Muscle layer of duodenum (tissue), 2 donors: Measurements from ENCODE around the gene SLC6A8.
A peak's percentile ranks its signal among the peaks of the same experiment; 100 is the strongest.

ENCODE experiments used
- H3K27ac ChIP-seq: one replicate; pipeline ENCODE4 v1.7.0; 2013; ENCODE audit warnings: mild to moderate bottlenecking, low read length
- H3K27me3 ChIP-seq: one replicate; pipeline ENCODE4 v1.7.0; 2013; ENCODE audit warnings: low read depth, mild to moderate bottlenecking, control low read depth, low read length
- H3K36me3 ChIP-seq, 2 donors: one replicate each; pipeline ENCODE4 v1.7.0; 2013; ENCODE audit warnings: low read length in 2 of 2, control low read depth in 1 of 2, mild to moderate bottlenecking in 1 of 2; ENCODE audit not compliant: insufficient read depth in 2 of 2, control insufficient read depth in 1 of 2
- H3K4me1 ChIP-seq, 2 donors: one replicate each; pipeline ENCODE4 v1.7.0; 2013; ENCODE audit warnings: low read length in 2 of 2, mild to moderate bottlenecking in 2 of 2, control low read depth in 1 of 2, moderate library complexity in 1 of 2; ENCODE audit not compliant: insufficient read depth in 2 of 2, control insufficient read depth in 1 of 2
- H3K4me3 ChIP-seq, 2 donors: one replicate each; pipeline ENCODE4 v1.7.0; 2013; ENCODE audit warnings: low read length in 2 of 2, low read depth in 1 of 2, mild to moderate bottlenecking in 1 of 2
- H3K9me3 ChIP-seq, 2 donors: one replicate each; pipeline ENCODE4 v1.7.0; 2013; ENCODE audit warnings: low read length in 2 of 2, control low read depth in 1 of 2, mild to moderate bottlenecking in 1 of 2; ENCODE audit not compliant: control insufficient read depth in 1 of 2
- donor health status: healthy.

The SLC6A8 gene

GRCh38 chrX:153687121-153688039, at the start of gene SLC6A8:
Gene SLC6A8, plus strand, starts transcription at chrX:153687926. Its CDS starts 649 bp downstream, at chrX:153688575.
- Histone ChIP-seq H3K4me3 (peak within 1 kb of the TSS in 1 of 2 donors; percentile 44), H3K9me3 (no peaks in the 10 kb centered on the region), H3K36me3 (no peaks in the 10 kb centered on the region), H3K27me3 (no peaks in the 10 kb centered on the region), H3K4me1 (no peaks in the 10 kb centered on the region), H3K27ac (no peak within 1 kb of the TSS)

DNA sequence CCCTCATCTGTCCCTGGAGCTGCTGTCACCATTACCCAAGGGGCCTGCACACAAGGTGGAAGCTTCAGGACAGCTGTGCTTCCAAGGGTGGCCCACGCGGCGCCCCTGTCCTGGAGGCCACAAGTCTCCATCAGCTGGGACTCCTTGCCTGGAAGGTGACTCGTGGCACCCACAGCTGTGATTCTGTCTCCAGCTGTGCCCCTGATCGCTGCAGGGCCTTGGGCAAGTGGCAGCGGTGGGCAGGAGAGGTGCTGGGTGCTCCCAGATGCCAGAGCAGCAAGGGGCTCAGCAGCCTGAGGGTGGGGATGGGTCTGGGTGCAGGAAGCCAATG, 49.7 kb upstream of the SLC6A8 start:
- H3K4me3 ChIP-seq: no peak overlapping the region
- no peaks in the 10 kb centered on the region for H3K36me3 ChIP-seq
- peaks cover 0 to 15% of the 10 kb centered on the region in 2 donors for H3K4me1 ChIP-seq
- H3K27ac ChIP-seq: no peak overlapping the region
- peaks cover 12% of the 10 kb centered on the region for H3K27me3 ChIP-seq
- no peaks in the 10 kb centered on the region for H3K9me3 ChIP-seq

DNA sequence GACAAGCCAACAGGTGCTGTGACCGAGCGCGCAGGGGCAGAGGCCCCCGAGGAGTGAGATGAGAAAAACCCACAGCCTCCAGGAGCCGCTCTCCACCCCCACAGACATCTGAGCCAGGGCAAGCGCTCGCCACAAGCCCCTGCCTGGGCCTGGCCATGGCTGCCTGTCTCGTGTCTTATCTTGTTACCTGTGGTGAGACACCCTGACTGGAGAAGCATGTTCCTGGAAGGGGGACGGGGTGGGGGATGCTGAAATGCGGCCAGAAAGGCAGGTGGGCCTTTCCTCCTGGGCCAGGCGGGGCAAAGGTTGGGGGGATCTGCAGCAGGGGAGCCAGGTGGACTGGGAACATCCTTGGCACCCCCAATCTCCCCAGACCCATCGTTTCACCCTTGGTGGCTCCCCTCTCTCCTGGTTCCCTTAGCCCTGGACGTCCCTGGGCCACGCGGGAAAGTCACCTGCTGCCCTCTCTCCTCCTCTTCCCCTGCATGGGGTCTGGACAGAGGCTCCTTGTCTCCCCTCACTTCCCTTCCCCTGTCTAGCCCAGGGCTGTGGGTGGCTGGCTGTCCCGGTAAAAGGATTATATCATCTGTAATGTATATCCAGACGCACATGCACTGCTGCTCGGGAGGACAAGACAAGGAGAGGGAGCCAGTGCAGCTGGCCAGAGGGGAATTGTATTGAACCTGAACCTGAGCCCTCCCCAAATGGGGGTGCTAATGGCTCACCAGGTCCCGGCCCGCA, 49.1 kb upstream of the SLC6A8 start:
- Histone ChIP-seq H3K4me1 (peaks cover 0 to 19% of the 10 kb centered on the region in 2 donors), H3K27me3 (peaks cover 15% of the 10 kb centered on the region), H3K4me3 (no peak overlapping the region), H3K9me3 (no peaks in the 10 kb centered on the region), H3K27ac (no peak overlapping the region), H3K36me3 (no peaks in the 10 kb centered on the region)

- Histone ChIP-seq H3K36me3 (no peaks in the 10 kb centered on the region), H3K4me1 (peaks cover 0 to 19% of the 10 kb centered on the region in 2 donors), H3K27me3 (peaks cover 15% of the 10 kb centered on the region), H3K27ac (no peak overlapping the region), H3K9me3 (no peaks in the 10 kb centered on the region), H3K4me3 (no peak overlapping the region)
Observed at GRCh38 chrX:153639177-153640044, 48.3 kb upstream of the SLC6A8 start.

- Histone ChIP-seq H3K27me3 (peaks cover 15% of the 10 kb centered on the region), H3K27ac (no peak overlapping the region), H3K36me3 (no peaks in the 10 kb centered on the region), H3K4me1 (peaks cover 0 to 22% of the 10 kb centered on the region in 2 donors), H3K9me3 (no peaks in the 10 kb centered on the region), H3K4me3 (no peak overlapping the region)
Observed at GRCh38 chrX:153640045-153640686, 47.6 kb upstream of the SLC6A8 start.

DNA sequence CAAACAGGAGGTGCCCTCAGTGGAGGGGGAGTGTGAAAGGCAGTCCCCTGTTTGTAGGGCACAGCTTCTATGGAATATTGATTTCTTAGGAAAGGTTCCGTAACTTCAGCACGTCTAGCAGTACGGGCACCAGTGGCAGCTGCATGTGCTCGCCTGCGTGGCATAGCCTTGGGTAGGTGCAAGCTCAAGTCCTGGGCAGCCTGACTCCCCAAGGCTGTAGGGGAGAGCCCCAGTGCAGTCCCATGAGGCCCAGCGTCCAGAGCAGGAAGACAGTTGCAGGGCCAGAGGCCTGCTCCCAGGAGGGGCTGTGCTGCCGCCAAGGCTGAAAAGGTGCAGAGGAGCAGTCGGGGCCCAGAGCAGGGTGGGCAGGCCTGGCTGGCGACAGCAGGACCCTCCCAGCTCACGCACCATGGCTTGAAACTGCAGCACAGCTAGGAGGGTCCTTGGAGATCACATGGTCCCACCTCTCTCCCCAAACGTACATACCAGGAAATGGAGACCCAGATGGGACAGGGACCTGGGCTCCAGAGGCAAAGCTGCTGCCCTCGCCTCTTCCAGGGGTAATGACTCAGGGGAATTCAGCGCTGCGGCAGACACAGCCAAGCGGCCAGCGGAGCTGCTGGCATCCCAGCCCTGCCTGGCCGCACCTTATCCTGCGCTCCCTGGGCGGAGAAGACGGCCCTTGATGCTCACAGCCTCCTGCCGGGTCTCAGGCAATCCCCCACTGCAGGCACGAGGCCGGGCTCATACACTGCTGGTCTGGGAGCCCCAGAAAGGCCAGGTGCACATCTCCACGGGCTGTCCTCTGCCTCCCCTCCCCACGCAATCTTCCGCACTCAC, 46.8 kb upstream of the SLC6A8 start:
- Histone ChIP-seq H3K4me3 (no peak overlapping the region), H3K27ac (no peak overlapping the region), H3K27me3 (peaks cover 15% of the 10 kb centered on the region), H3K9me3 (no peaks in the 10 kb centered on the region), H3K4me1 (peaks cover 0 to 22% of the 10 kb centered on the region in 2 donors), H3K36me3 (no peaks in the 10 kb centered on the region)

GRCh38 chrX:153641627-153642026, 46.1 kb upstream of the SLC6A8 start:
- Histone ChIP-seq H3K9me3 (no peaks in the 10 kb centered on the region), H3K4me1 (peaks cover 0 to 23% of the 10 kb centered on the region in 2 donors), H3K4me3 (no peak overlapping the region), H3K27ac (no peak overlapping the region), H3K36me3 (no peaks in the 10 kb centered on the region), H3K27me3 (peaks cover 19% of the 10 kb centered on the region)

GRCh38 chrX:153642051-153642654, 45.6 kb upstream of the SLC6A8 start:
- Histone ChIP-seq H3K27me3 (peaks cover 19% of the 10 kb centered on the region), H3K9me3 (no peaks in the 10 kb centered on the region), H3K4me1 (peaks cover 0 to 29% of the 10 kb centered on the region in 2 donors), H3K27ac (no peak overlapping the region), H3K4me3 (no peak overlapping the region), H3K36me3 (no peaks in the 10 kb centered on the region)

- H3K27ac ChIP-seq: no peak overlapping the region
- H3K4me1 ChIP-seq: peaks cover 0 to 35% of the 10 kb centered on the region in 2 donors
- H3K36me3 ChIP-seq: no peaks in the 10 kb centered on the region
- peaks cover 19% of the 10 kb centered on the region for H3K27me3 ChIP-seq
- no peaks in the 10 kb centered on the region for H3K9me3 ChIP-seq
- H3K4me3 ChIP-seq: no peak overlapping the region
Observed at GRCh38 chrX:153642655-153643430, 44.9 kb upstream of the SLC6A8 start.
